Measurements from ENCODE around the gene NDRG3.

DNA sequence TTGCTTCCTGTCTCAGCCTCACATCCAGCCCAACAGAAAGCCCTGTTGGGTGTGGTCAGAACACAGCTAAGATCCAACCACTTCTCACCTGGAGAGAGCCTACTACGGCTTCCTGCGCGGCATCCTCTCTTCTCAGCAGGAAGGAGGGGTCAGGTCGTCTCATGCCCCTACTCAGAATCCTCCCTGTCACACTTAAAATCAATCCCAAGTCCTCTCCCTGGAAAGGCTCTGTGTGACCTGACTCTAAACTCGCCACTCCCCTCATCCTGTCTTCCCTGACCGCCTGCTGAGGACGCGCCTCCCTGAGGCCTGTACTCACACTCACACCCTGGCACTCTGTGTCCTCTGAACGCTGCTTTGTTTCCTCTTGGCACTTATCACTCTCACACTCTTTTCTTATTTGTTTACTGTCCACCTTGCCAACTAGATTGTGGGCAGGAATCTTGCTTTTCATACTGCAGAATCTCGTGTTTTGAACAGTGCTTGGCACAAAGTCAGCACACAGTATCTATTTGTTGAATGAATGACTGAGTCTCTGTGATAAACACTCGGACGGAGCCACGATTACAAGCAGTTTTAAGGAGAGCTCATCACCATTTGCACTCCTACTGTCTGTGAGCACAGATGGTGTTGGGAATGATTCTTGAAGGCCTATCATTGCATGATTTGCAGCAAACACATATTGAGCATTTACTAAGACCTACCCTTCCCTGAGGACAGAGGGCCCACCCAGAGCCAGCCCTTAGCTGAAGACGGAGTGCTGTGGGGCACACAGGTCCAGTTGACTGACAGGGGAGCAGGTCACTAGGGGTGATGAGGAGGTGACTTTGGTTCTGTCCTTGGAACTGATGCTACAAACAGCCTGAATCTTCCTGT, 121.6 kb downstream of the NDRG3 start:
- TF ChIP-seq GATA3 (IDR thresholded peaks at IDR 0.05; ENCODE audit: low read depth, low read length) (no peak), GATA2 (IDR thresholded peaks at IDR 0.05; ENCODE audit: low read depth, low read length) (no peak)

All from SH-SY5Y (cell line).